IMR-90 (cell line): Measurements from ENCODE around the gene IKBIP. TPM values are rescaled to one million over a fixed set of nuclear protein-coding genes. Genes with fewer than 3 reads are reported as not detected.

Source experiments
- ATAC-seq: fragments of 200-7000 bp; cut with Tn5 transposase; 2 replicates; pipeline ENCODE4 v1.9.1; 2020; ENCODE audit warnings: low read depth, mild to moderate bottlenecking, moderate library complexity
- BruUV-seq: library from RNA; stranded (reverse); fragments of 400-500 nt; replicated peaks from 2 replicates; lab custom pipeline; 2021; lab: Mats Ljungman, UMichigan
- CTCF ChIA-PET: fragments of 300-600 bp; formaldehyde crosslinking; extraction: SDS; loops from one replicate; lab custom pipeline; 2021; ENCODE audit warnings: antibody characterized with exemption; lab: Yijun Ruan, JAX
- POLR2A ChIA-PET: fragments of 300-600 bp; sonication (Branson Sonifier 250); formaldehyde crosslinking; loops from one replicate; lab custom pipeline; 2022; ENCODE audit warnings: antibody characterized with exemption; ENCODE audit not compliant: unreplicated experiment; lab: Charles Lee
- DNase-seq: peaks from one replicate; pipeline ENCODE4 v3.0.0; 2013
- H2AFZ ChIP-seq: replicated peaks from 2 replicates; pipeline ENCODE3; 2013; ENCODE audit warnings: low read length, mild to moderate bottlenecking; ENCODE audit not compliant: poor library complexity
- H2AK5ac ChIP-seq: 2 replicates; pipeline ENCODE4 v1.6.1; 2013; ENCODE audit warnings: low read depth, low read length, inconsistent platforms
- H2AK9ac ChIP-seq: replicated peaks from 2 replicates; pipeline ENCODE3; 2013; ENCODE audit warnings: mild to moderate bottlenecking, low read depth, low read length, moderate library complexity; ENCODE audit not compliant: poor library complexity
- H2BK120ac ChIP-seq: 2 replicates; pipeline ENCODE4 v1.6.1; 2013; ENCODE audit warnings: low read depth, low read length, inconsistent platforms
- H2BK15ac ChIP-seq: 3 replicates; pipeline ENCODE4 v1.6.1; 2013; ENCODE audit warnings: low read depth, low read length, inconsistent platforms
- H2BK20ac ChIP-seq: 2 replicates; pipeline ENCODE4 v1.6.1; 2013; ENCODE audit warnings: low read depth, mild to moderate bottlenecking, inconsistent platforms, low read length, moderate library complexity
- H2BK5ac ChIP-seq: 2 replicates; pipeline ENCODE4 v1.6.1; 2013; ENCODE audit warnings: mild to moderate bottlenecking, low read depth, low read length, inconsistent platforms; ENCODE audit not compliant: poor library complexity, severe bottlenecking
- H3K14ac ChIP-seq: replicated peaks from 2 replicates; pipeline ENCODE4 v1.6.1; 2013; ENCODE audit warnings: low read depth, low read length, inconsistent platforms
- H3K18ac ChIP-seq: 2 replicates; pipeline ENCODE4 v1.6.1; 2013; ENCODE audit warnings: low read depth, low read length, control low read depth
- H3K23ac ChIP-seq: 2 replicates; pipeline ENCODE4 v1.6.1; 2013; ENCODE audit warnings: low read depth, low read length, inconsistent platforms
- H3K27ac ChIP-seq: 2 replicates; pipeline ENCODE4 v1.5.1; 2013; ENCODE audit warnings: mild to moderate bottlenecking, control low read depth, low read length; ENCODE audit not compliant: insufficient read depth
- H3K27me3 ChIP-seq: 2 replicates; pipeline ENCODE4 v1.6.1; 2013; ENCODE audit warnings: low read length; ENCODE audit not compliant: control insufficient read depth, insufficient read depth
- H3K36me3 ChIP-seq: 2 replicates; pipeline ENCODE4 v1.6.1; 2013; ENCODE audit warnings: low read length, mixed read lengths; ENCODE audit not compliant: control insufficient read depth, insufficient read depth
- H3K4ac ChIP-seq: 2 replicates; pipeline ENCODE4 v1.6.1; 2013; ENCODE audit warnings: low read depth, low read length, inconsistent platforms
- H3K4me1 ChIP-seq: 2 replicates; pipeline ENCODE4 v1.6.1; 2013; ENCODE audit warnings: low read length, mixed read lengths; ENCODE audit not compliant: control insufficient read depth, insufficient read depth
- H3K4me2 ChIP-seq: 2 replicates; pipeline ENCODE4 v1.6.1; 2013; ENCODE audit warnings: low read depth, mild to moderate bottlenecking, control low read depth, low read length, moderate library complexity
- H3K4me3 ChIP-seq: 2 replicates; pipeline ENCODE4 v1.5.1; 2013; ENCODE audit warnings: low read depth, mild to moderate bottlenecking, control low read depth, low read length, moderate library complexity; ENCODE audit not compliant: insufficient read depth
- H3K56ac ChIP-seq: 2 replicates; pipeline ENCODE4 v1.6.1; 2013; ENCODE audit warnings: low read length, inconsistent platforms; ENCODE audit not compliant: insufficient read depth; ENCODE audit errors: extremely low read depth
- H3K79me1 ChIP-seq, 2 experiments: 2 replicates each; pipeline ENCODE4 v1.6.1; 2013; ENCODE audit warnings: low read length in 2 of 2, inconsistent platforms in 1 of 2, low read depth in 1 of 2
- H3K9ac ChIP-seq: 2 replicates; pipeline ENCODE4 v1.6.1; 2013; ENCODE audit warnings: low read depth, low read length, control low read depth
- H3K9me1 ChIP-seq: 2 replicates; pipeline ENCODE4 v1.6.1; 2013; ENCODE audit warnings: low read length, inconsistent platforms; ENCODE audit not compliant: insufficient read depth
- H3K9me3 ChIP-seq: 2 replicates; pipeline ENCODE4 v1.6.1; 2013; ENCODE audit warnings: low read length; ENCODE audit not compliant: control insufficient read depth, insufficient read depth
- H4K20me1 ChIP-seq: 2 replicates; pipeline ENCODE4 v1.6.1; 2013; ENCODE audit warnings: low read length, inconsistent platforms; ENCODE audit not compliant: insufficient read depth
- H4K5ac ChIP-seq: 2 replicates; pipeline ENCODE4 v1.6.1; 2013; ENCODE audit warnings: mild to moderate bottlenecking, low read depth, low read length, control low read depth
- H4K8ac ChIP-seq, 2 experiments: 2 replicates each; pipeline ENCODE4 v1.6.1; 2013; ENCODE audit warnings: low read depth in 2 of 2, low read length in 2 of 2, control low read depth in 1 of 2, inconsistent platforms in 1 of 2
- H4K91ac ChIP-seq: 2 replicates; pipeline ENCODE4 v1.6.1; 2013; ENCODE audit warnings: low read depth, low read length, inconsistent platforms; ENCODE audit not compliant: insufficient read depth
- BHLHE40 ChIP-seq: fragments of 150-350 bp; IDR thresholded peaks from 2 replicates; pipeline ENCODE4 v1.6.1; 2016; ENCODE audit warnings: mild to moderate bottlenecking, low read depth, low read length
- CEBPB ChIP-seq: IDR thresholded peaks from 2 replicates; pipeline ENCODE4 v1.6.1; 2012; ENCODE audit warnings: low read depth, low read length, improper control_type of control experiment
- NFE2L2 ChIP-seq: fragments of 150-350 bp; IDR thresholded peaks from 2 replicates; pipeline ENCODE4 v1.6.1; 2016; ENCODE audit warnings: low read depth, mild to moderate bottlenecking, low read length
- RCOR1 ChIP-seq: IDR thresholded peaks from 2 replicates; pipeline ENCODE4 v1.6.1; 2012; ENCODE audit warnings: mild to moderate bottlenecking, low read length, improper control_type of control experiment; ENCODE audit not compliant: insufficient replicate concordance
- SMC3 ChIP-seq: fragments of 150-350 bp; IDR thresholded peaks from 2 replicates; pipeline ENCODE4 v1.6.1; 2016; ENCODE audit warnings: low read depth, mild to moderate bottlenecking, antibody characterized with exemption, low read length, moderate library complexity
- WGBS, 2 experiments: methylation state at CpG; one replicate each; pipeline versions ENCODE4 v1.1.5 to v1.1.7; 2013; ENCODE audit warnings: missing lambda C conversion rate in 2 of 2; ENCODE audit not compliant: insufficient read length in 1 of 2; ENCODE audit errors: extremely low coverage in 2 of 2; 5-methylcytosine and 5-hydroxymethylcytosine counted together
- dilution Hi-C: fragments of 300-500 bp; cut with HindIII; formaldehyde crosslinking; loops from one replicate; pipeline ENCODE4 v1.14.3; 2018; ENCODE audit warnings: low sequenced_read_pairs; ENCODE audit not compliant: unreplicated experiment
- in situ Hi-C: fragments of 300-500 bp; cut with MboI; formaldehyde crosslinking; loops from 3 replicates; pipeline ENCODE4 v1.14.3; 2019; ENCODE audit warnings: low sequenced_read_pairs, inconsistent platforms, mixed read lengths
- intact Hi-C: fragments of 100-400 bp; cut with micrococcal nuclease; formaldehyde crosslinking; loops from 2 replicates; pipeline ENCODE4 v1.10.0; 2022
- polyA plus RNA-seq, 3 experiments: library from polyadenylated mRNA; depleted of rRNA; stranded (reverse); fragments of >200 nt; gene quantifications; 2 replicates each; pipeline ENCODE4 v1.2.3, GENCODE V29; 2012; ENCODE audit warnings: low replicate concordance in 1 of 3
- total RNA-seq: library from RNA; depleted of rRNA; stranded (reverse); fragments of >200 nt; gene quantifications from 2 replicates; pipeline ENCODE4 v1.2.3, GENCODE V29; 2012
- TF ChIP-seq, protein P1 (sequence below): conservative IDR thresholded peaks from 2 replicates; pipeline ENCODE4 v1.5.1; 2012; ENCODE audit warnings: mild to moderate bottlenecking, low read depth, low read length, improper control_type of control experiment

IKBIP gene
- total and polyA plus RNA-seq, 2 of the 4 experiments (the other 2 are of a cell fraction) = 37.1 to 52.7 TPM

DNA sequence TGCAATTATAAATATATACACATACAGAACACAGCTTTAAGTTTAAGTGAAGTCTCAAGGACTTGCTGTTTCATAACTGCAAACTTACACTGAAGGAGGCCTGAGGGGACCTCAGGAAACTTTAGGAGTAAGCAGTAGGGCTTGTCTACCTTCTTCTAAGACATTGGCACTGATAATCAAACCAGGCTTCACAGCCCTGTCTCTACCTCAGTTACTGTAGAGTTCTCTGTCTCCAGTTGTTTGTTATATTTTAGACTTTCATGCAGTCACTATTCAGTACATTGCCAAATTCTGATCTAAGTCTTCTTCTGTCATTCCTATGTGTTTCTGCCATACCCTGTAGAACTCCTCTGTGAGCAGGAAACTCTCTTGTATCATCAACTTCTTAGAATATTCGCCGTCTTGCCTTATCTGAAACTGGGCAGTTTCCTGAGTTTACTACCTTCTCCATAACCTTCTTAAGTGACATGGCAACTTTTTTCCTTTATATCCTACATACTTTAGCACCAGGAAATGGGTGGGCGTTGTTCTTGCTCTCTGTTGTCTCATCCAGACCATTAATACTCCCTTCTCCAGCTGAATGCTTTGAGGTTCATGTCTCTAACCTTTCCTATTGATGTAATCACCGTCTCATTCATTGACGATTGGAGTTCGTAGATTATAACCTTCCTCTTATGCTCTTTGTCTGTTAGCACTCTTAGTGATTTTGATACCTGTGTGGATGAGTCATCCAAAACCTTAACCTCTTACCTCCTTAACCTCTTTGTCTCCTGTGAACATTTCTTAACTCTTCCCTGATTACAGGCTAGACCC lies 11.9 kb upstream of the IKBIP start:
- Histone ChIP-seq H3K18ac (no peak overlapping the region), H4K5ac (no peak overlapping the region), H3K79me1 (peaks cover 15 to 21% of the 10 kb centered on the region in 2 experiments), H3K14ac (no peak overlapping the region), H3K27me3 (no peaks in the 10 kb centered on the region), H3K23ac (no peak overlapping the region), H2BK20ac (no peak overlapping the region), H4K20me1 (no peaks in the 10 kb centered on the region), H3K4me3 (no peak overlapping the region), H2AK5ac (no peak overlapping the region), H4K8ac (no peak overlapping the region), H3K4me2 (no peak overlapping the region), H3K27ac (no peak overlapping the region), H3K9me3 (no peaks in the 10 kb centered on the region), H2BK5ac (no peak overlapping the region), H3K9ac (no peak overlapping the region), H3K36me3 (peaks cover 27% of the 10 kb centered on the region), H3K9me1 (no peaks in the 10 kb centered on the region), H2BK120ac (no peak overlapping the region), H4K91ac (no peak overlapping the region), H3K56ac (no peak overlapping the region), H3K4me1 (no peaks in the 10 kb centered on the region), H2BK15ac (no peak overlapping the region), H2AFZ (no peak overlapping the region), H2AK9ac (no peak overlapping the region), H3K4ac (no peak overlapping the region)
- ChIA-PET POLR2A (no interaction called here), CTCF (no interaction called here)
- TF ChIP-seq BHLHE40 (no peak), CEBPB (no peak), NFE2L2 (no peak), RCOR1 (no peak), SMC3 (no peak)
- TF ChIP-seq, protein P1, sequence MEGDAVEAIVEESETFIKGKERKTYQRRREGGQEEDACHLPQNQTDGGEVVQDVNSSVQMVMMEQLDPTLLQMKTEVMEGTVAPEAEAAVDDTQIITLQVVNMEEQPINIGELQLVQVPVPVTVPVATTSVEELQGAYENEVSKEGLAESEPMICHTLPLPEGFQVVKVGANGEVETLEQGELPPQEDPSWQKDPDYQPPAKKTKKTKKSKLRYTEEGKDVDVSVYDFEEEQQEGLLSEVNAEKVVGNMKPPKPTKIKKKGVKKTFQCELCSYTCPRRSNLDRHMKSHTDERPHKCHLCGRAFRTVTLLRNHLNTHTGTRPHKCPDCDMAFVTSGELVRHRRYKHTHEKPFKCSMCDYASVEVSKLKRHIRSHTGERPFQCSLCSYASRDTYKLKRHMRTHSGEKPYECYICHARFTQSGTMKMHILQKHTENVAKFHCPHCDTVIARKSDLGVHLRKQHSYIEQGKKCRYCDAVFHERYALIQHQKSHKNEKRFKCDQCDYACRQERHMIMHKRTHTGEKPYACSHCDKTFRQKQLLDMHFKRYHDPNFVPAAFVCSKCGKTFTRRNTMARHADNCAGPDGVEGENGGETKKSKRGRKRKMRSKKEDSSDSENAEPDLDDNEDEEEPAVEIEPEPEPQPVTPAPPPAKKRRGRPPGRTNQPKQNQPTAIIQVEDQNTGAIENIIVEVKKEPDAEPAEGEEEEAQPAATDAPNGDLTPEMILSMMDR = no peak
- intact Hi-C loops (loop anchor here (1.0 kb wide), 1 partner anchor 50 kb away; no protein-coding TSS in a partner anchor), dilution Hi-C loops (no loop called here), in situ Hi-C loops (loop anchor here (10.0 kb wide), 1 partner anchor 242 kb away; no protein-coding TSS in a partner anchor)
- no peak for DNase-seq
- 100% methylated on average over 3 of the region's 6 CpGs; no CpG with 5 or more reads in 1 of the 2 experiments for WGBS, 2 experiments
- no peak for ATAC-seq
- BruUV-seq = no TSS peak
